A673 (cell line): ENCODE results near the gene SKAP1.

Source experiments
- EZH2 ChIP-seq: fragments of 200-600 bp; sonication (generic); IDR thresholded peaks from 2 replicates; pipeline ENCODE4 v1.6.1; 2017; ENCODE audit warnings: borderline replicate concordance, low read depth, mild to moderate bottlenecking, mixed read lengths, antibody characterized with exemption, low read length; ENCODE audit not compliant: poor library complexity, severe bottlenecking
- TF ChIP-seq, protein P1 (sequence below): fragments of 300-800, 200-600 bp; sonication (generic); conservative IDR thresholded peaks from 2 replicates; pipeline ENCODE4 v1.5.1; 2017; ENCODE audit warnings: low read depth, mild to moderate bottlenecking, antibody characterized with exemption, low read length, moderate library complexity, mixed read lengths

DNA sequence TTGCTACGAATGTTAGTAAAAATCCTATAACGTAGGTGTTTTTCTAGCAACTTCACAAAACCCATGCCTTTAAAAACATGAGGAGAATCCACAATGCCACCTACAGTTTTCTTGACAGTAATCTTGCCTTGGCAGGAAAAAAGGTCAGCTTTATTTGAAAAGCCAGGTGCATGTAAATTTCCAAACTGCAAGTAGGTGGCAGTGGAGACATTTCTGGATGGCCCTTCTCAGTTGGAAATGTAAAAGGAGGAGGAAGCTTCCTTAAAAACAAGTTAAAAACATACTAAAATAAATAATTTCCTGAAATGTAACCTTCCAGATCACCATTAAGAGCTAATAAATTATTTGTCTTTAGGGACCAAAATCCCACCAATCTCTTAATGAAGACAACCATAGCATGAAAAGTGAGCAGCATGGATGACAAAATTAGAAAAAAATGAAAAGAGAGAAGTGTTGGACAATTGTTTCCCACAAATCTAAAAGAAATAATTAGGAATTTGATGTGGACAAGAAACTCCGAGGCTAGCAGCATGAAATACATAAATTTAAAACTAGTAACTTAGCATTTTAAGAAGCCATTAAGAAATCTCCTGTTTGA is 170.2 kb downstream of the SKAP1 start:
- TF ChIP-seq EZH2, result no peak
- TF ChIP-seq, protein P1, sequence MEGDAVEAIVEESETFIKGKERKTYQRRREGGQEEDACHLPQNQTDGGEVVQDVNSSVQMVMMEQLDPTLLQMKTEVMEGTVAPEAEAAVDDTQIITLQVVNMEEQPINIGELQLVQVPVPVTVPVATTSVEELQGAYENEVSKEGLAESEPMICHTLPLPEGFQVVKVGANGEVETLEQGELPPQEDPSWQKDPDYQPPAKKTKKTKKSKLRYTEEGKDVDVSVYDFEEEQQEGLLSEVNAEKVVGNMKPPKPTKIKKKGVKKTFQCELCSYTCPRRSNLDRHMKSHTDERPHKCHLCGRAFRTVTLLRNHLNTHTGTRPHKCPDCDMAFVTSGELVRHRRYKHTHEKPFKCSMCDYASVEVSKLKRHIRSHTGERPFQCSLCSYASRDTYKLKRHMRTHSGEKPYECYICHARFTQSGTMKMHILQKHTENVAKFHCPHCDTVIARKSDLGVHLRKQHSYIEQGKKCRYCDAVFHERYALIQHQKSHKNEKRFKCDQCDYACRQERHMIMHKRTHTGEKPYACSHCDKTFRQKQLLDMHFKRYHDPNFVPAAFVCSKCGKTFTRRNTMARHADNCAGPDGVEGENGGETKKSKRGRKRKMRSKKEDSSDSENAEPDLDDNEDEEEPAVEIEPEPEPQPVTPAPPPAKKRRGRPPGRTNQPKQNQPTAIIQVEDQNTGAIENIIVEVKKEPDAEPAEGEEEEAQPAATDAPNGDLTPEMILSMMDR, result peak; percentile 69
